Mesothelial cell of epicardium (in vitro differentiated cells): Measurements from ENCODE around the gene PTCRA. TPM values are rescaled to one million over a fixed set of nuclear protein-coding genes. Genes with fewer than 3 reads are reported as not detected.

Experiments
- DNase-seq, 2 experiments: peaks; one replicate each; pipeline ENCODE4 v3.0.0; 2021; ENCODE audit warnings: low spot score in 2 of 2; ENCODE audit not compliant: unreplicated experiment in 2 of 2
- H3K27ac Mint-ChIP-seq: 2 replicates; pipeline ENCODE4 v1.8.0; 2021; ENCODE audit warnings: mixed read lengths
- H3K27me3 Mint-ChIP-seq: 2 replicates; pipeline ENCODE4 v1.8.0; 2021; ENCODE audit warnings: low read depth, mixed read lengths
- H3K36me3 Mint-ChIP-seq: 2 replicates; pipeline ENCODE4 v1.8.0; 2021; ENCODE audit warnings: mixed read lengths
- H3K4me1 Mint-ChIP-seq: 2 replicates; pipeline ENCODE4 v1.8.0; 2021; ENCODE audit warnings: mixed read lengths
- H3K4me3 Mint-ChIP-seq: 2 replicates; pipeline ENCODE4 v1.8.0; 2021; ENCODE audit warnings: mild to moderate bottlenecking, moderate library complexity, mixed read lengths
- H3K9me3 Mint-ChIP-seq: 2 replicates; pipeline ENCODE4 v1.8.0; 2021; ENCODE audit warnings: mixed read lengths
- total RNA-seq: library from RNA; stranded (reverse); gene quantifications from 3 replicates; pipeline ENCODE4 v1.2.1, GENCODE V29; 2021
- TF ChIP-seq, protein P1 (sequence below): fragments of 200-600 bp; sonication (generic); IDR thresholded peaks from one replicate; pipeline ENCODE4 v1.5.0; 2021; ENCODE audit warnings: antibody characterized with exemption; ENCODE audit not compliant: unreplicated experiment

PTCRA gene
- total RNA-seq, 1 donor from 2014 or later = not detected

DNA sequence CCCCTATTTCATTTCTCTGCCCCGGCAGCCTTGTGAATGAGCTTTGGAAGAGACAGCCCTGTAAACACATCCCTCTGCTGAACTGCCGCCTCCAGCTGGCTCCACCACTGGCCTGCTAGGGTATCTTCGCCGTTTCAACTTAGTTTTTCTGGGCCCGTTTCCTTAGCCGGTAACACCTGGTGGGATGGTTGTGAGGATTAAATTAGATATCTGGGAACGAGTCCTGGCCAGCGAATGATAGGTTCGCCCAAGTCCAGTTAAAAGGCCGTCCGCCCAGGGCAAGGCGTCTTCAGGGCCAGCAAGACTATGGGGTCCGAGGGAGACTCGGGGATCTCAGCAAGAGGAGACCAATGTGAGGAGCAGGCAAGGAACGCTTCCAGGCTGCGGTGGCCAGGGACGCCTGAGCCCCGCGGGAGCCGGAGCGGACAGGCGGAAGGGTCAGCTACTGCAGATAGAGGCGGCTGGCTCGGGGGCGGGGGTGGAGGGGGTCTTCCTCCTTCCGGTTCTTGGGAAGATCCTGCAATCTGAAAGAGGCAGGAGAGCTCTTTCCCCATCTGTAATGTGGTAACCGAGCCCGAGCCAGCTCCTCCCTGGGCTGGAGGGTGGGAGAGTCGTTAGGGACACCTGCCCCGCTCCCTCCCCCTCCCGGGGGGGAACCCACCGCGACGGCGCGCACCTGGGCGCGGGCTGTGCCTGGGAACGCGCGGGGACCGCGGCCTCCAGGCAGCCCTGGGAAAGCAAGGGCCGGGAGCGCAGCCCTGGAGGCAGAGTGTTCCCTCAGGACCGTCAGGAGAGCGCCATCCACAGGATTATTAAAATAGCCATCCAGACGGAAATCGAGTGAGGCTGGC is 4.5 kb upstream of the PTCRA start:
- H3K36me3 Mint-ChIP-seq = no peaks in the 10 kb centered on the region
- H3K4me1 Mint-ChIP-seq = peaks cover 3% of the 10 kb centered on the region
- H3K27ac Mint-ChIP-seq = peak overlapping the region; percentile 95
- peak overlapping the region; percentile 80 for H3K4me3 Mint-ChIP-seq
- no peaks in the 10 kb centered on the region for H3K9me3 Mint-ChIP-seq
- peak in 1 of 2 experiments; percentile 52 for DNase-seq
- TF ChIP-seq, protein P1, sequence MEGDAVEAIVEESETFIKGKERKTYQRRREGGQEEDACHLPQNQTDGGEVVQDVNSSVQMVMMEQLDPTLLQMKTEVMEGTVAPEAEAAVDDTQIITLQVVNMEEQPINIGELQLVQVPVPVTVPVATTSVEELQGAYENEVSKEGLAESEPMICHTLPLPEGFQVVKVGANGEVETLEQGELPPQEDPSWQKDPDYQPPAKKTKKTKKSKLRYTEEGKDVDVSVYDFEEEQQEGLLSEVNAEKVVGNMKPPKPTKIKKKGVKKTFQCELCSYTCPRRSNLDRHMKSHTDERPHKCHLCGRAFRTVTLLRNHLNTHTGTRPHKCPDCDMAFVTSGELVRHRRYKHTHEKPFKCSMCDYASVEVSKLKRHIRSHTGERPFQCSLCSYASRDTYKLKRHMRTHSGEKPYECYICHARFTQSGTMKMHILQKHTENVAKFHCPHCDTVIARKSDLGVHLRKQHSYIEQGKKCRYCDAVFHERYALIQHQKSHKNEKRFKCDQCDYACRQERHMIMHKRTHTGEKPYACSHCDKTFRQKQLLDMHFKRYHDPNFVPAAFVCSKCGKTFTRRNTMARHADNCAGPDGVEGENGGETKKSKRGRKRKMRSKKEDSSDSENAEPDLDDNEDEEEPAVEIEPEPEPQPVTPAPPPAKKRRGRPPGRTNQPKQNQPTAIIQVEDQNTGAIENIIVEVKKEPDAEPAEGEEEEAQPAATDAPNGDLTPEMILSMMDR = no peak
- no peaks in the 10 kb centered on the region for H3K27me3 Mint-ChIP-seq

DNA sequence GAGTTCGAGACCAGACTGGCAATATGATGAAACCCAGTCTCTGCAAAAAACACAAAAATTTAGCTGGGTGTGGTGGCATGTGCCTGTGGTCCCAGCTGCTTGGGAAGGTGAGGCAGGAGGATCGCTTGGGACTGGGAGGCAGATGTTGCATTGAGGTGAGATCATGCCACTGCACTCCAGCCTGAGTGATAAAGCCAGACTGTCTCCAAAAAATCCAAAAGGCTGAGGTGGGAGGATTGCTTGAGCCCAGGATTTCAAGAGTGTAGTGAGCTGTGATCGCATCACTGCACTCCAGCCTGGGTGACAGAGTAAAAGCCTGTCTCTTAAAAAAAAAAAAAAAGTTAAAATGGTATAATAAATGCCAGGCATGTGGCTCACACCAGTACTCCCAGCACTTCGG is 1.3 kb upstream of the PTCRA start:
- peaks cover 3% of the 10 kb centered on the region for H3K4me1 Mint-ChIP-seq
- DNase-seq = no peak
- TF ChIP-seq, protein P1 = no peak

DNA sequence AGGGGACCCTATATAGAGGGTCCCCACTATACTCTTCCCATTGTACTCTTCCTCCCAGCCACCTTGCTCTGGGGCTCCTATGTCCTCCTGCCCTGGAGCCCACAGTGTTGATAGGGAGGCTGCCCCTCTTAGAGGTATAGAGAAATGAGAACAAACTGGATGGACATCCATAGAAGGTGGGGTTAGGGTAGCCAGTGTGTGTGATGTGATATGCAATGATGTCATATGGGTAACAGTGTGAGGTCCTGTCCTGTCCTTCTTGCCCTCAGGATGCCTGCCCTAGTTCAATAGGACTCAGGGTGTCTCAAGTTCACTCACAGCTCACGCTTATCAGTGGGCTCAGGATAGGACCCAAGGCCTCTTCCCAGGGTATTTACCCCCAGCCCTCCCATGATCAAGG is 435 bp downstream of the PTCRA start:
- DNase-seq = no peak
- H3K27ac Mint-ChIP-seq = no peak overlapping the region
- no peaks in the 10 kb centered on the region for H3K27me3 Mint-ChIP-seq
- TF ChIP-seq, protein P1 = no peak
- no peak overlapping the region for H3K4me3 Mint-ChIP-seq
- no peaks in the 10 kb centered on the region for H3K36me3 Mint-ChIP-seq
- H3K9me3 Mint-ChIP-seq = no peaks in the 10 kb centered on the region
- peaks cover 1% of the 10 kb centered on the region for H3K4me1 Mint-ChIP-seq

More for the DNA sequence above, 1.3 kb upstream of the PTCRA start:
- H3K27ac Mint-ChIP-seq = no peak overlapping the region
- no peaks in the 10 kb centered on the region for H3K27me3 Mint-ChIP-seq
- no peak overlapping the region for H3K4me3 Mint-ChIP-seq
- H3K36me3 Mint-ChIP-seq = no peaks in the 10 kb centered on the region
- no peaks in the 10 kb centered on the region for H3K9me3 Mint-ChIP-seq

DNA sequence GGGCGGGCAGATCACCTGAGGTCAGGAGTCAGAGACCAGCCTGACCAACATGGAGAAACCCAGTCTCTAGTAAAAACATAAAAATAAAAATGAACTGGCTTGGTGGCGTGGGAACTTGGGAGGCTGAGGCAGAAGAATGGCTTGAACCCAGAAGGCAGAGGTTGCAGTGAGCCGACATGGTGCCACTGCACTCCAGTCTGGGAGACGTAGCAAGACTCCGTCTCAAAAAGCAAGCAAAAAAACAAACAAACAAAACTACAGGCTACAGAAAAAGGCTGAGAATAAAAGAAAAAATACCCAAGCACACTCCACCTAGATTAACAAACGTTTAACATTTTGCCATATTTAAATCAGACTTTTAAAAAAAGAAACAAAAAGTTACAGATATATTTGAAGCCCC is 5.9 kb downstream of the PTCRA start:
- Mint-ChIP-seq H3K27ac (no peak overlapping the region), H3K4me1 (no peaks in the 10 kb centered on the region), H3K4me3 (no peak overlapping the region), H3K27me3 (no peaks in the 10 kb centered on the region), H3K9me3 (no peaks in the 10 kb centered on the region), H3K36me3 (no peaks in the 10 kb centered on the region)
- no peak for DNase-seq
- TF ChIP-seq, protein P1 = no peak

DNA sequence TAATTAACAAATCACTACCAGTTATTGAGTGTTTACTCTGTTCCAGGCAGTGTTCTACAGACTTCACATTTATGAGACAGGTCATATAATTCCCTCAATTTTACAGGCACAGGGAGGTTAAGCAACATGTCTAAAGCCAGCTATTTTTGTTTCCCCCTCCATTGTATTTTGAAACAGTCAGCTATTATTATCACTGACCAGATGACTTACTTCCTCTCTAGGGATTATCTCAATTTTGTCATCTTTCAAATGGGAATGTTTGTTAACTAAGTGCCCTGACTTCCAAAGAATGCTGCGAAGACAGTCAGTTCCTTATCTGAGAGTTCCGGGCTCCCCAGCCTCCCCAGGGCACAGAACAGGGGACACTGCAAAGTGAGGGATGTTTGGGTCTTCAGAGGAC is 7.8 kb downstream of the PTCRA start:
- Mint-ChIP-seq H3K27ac (no peak overlapping the region), H3K36me3 (no peaks in the 10 kb centered on the region), H3K27me3 (no peaks in the 10 kb centered on the region), H3K4me3 (no peak overlapping the region), H3K4me1 (peaks cover 5% of the 10 kb centered on the region), H3K9me3 (no peaks in the 10 kb centered on the region)
- TF ChIP-seq, protein P1 = no peak
- DNase-seq = no peak
